Tibial nerve (tissue), 3 donors: Measurements from ENCODE around the gene POF1B.

Source experiments
- CTCF ChIP-seq, 5 experiments: fragments of 200-600 bp in 3 of 5; fragments of 450-650 bp in 2 of 5; sonication (generic) in 3 of 5; IDR thresholded peaks; one replicate each; pipeline ENCODE4 v1.5.1; 2016 to 2019; ENCODE audit warnings: antibody characterized with exemption in 5 of 5, mild to moderate bottlenecking in 3 of 5, moderate library complexity in 2 of 5
- POLR2A ChIP-seq, 2 donors: fragments of 450-650 bp; IDR thresholded peaks; one replicate each; pipeline ENCODE4 v1.6.1; 2017; ENCODE audit warnings: antibody characterized with exemption in 2 of 2, mild to moderate bottlenecking in 2 of 2, moderate library complexity in 2 of 2

- TF ChIP-seq CTCF (IDR thresholded peaks at IDR 0.05) (no peak), POLR2A (IDR thresholded peaks at IDR 0.05) (no peak)
Observed at GRCh38 chrX:85379174-85379907, at the start of gene POF1B.
